Spinal cord (tissue), 10 donors: ENCODE data around the gene ATPAF1. TPM values are rescaled to one million over a fixed set of nuclear protein-coding genes. Genes with fewer than 3 reads are reported as not detected.
"Not testable (repeated sequence)": the region's sequence is repeated elsewhere in the genome, so short reads cannot be mapped to it uniquely, and the experiment has no call there.

Source experiments
- DNase-seq, 6 donors: peaks; one replicate each; pipeline versions ENCODE4 v3.0.0 to v3.0.0-alpha.2; 2013 to 2015; ENCODE audit warnings: low spot score in 6 of 6, low read depth in 4 of 6
- H3K27ac ChIP-seq: one replicate; pipeline ENCODE4 v1.5.1; 2013; ENCODE audit warnings: low read depth, low read length, control low read depth
- H3K27me3 ChIP-seq: one replicate; pipeline ENCODE4 v1.6.1; 2013; ENCODE audit warnings: low read length; ENCODE audit not compliant: control insufficient read depth, insufficient read depth
- H3K36me3 ChIP-seq: one replicate; pipeline ENCODE4 v1.6.1; 2013; ENCODE audit warnings: low read length; ENCODE audit not compliant: control insufficient read depth, insufficient read depth
- H3K4me1 ChIP-seq: one replicate; pipeline ENCODE4 v1.6.1; 2013; ENCODE audit warnings: low read length; ENCODE audit not compliant: control insufficient read depth, insufficient read depth
- H3K4me3 ChIP-seq: one replicate; pipeline ENCODE4 v1.5.1; 2013; ENCODE audit warnings: low read depth, low read length, control low read depth
- H3K9me3 ChIP-seq: one replicate; pipeline ENCODE4 v1.6.1; 2013; ENCODE audit warnings: low read length; ENCODE audit not compliant: control insufficient read depth, insufficient read depth
- WGBS: methylation state at CpG from one replicate; pipeline ENCODE4 v1.1.5; 2013; ENCODE audit warnings: missing lambda C conversion rate; ENCODE audit not compliant: insufficient coverage; 5-methylcytosine and 5-hydroxymethylcytosine counted together
- polyA plus RNA-seq, 2 donors: library from polyadenylated mRNA; unstranded; fragments of 120-200 nt; gene quantifications; one replicate each; pipeline ENCODE4 v1.2.1, GENCODE V29; 2013; ENCODE audit not compliant: insufficient read length in 2 of 2
- total RNA-seq, 2 donors: library from RNA; depleted of rRNA in 1 of 2; stranded (reverse); fragments of 120-200 nt in 1 of 2; fragments of >200 nt in 1 of 2; gene quantifications; one replicate each; pipeline versions ENCODE4 v1.2.3 to v1.2.4, GENCODE V29; 2013 to 2014
- donor health status: healthy.

The ATPAF1 gene
- total and polyA plus RNA-seq, 4 donors: 59.7 to 92.4 (median 80.4) TPM

- Histone ChIP-seq H3K36me3 (peaks cover 5% of the 10 kb centered on the region), H3K27ac (no peak overlapping the region), H3K9me3 (no peaks in the 10 kb centered on the region), H3K4me1 (peaks cover 8% of the 10 kb centered on the region), H3K27me3 (no peaks in the 10 kb centered on the region), H3K4me3 (no peak overlapping the region)
- WGBS: 100% methylated on average over 1 of the region's 1 CpG
- DNase-seq: no peak
Measured at GRCh38 chr1:46670134-46670533, 2.0 kb upstream of the ATPAF1 start.

GRCh38 chr1:46665983-46666382, 2.2 kb downstream of the ATPAF1 start:
- no peak overlapping the region for H3K27ac ChIP-seq
- DNase-seq: no peak
- 0% methylated on average over 1 of the region's 2 CpGs for WGBS
- no peaks in the 10 kb centered on the region for H3K9me3 ChIP-seq
- H3K4me1 ChIP-seq: peaks cover 8% of the 10 kb centered on the region
- H3K27me3 ChIP-seq: no peaks in the 10 kb centered on the region
- H3K36me3 ChIP-seq: peaks cover 12% of the 10 kb centered on the region
- no peak overlapping the region for H3K4me3 ChIP-seq

- H3K27ac ChIP-seq, H3K9me3 ChIP-seq, H3K4me3 ChIP-seq, H3K27me3 ChIP-seq, DNase-seq, H3K4me1 ChIP-seq: not testable (repeated sequence)
- WGBS: no CpG with 5 or more reads among the region's 5 CpGs
- peaks cover 12% of the 10 kb centered on the region for H3K36me3 ChIP-seq
Measured at GRCh38 chr1:46662919-46663318, 5.2 kb downstream of the ATPAF1 start.

- not testable (repeated sequence) for H3K9me3 ChIP-seq, H3K27ac ChIP-seq, DNase-seq, H3K27me3 ChIP-seq, H3K4me1 ChIP-seq, H3K4me3 ChIP-seq
- peaks cover 18% of the 10 kb centered on the region for H3K36me3 ChIP-seq
- 96% methylated on average over 3 of the region's 5 CpGs for WGBS
Measured at GRCh38 chr1:46660116-46660515, 8.0 kb downstream of the ATPAF1 start.

- no peak overlapping the region for H3K4me3 ChIP-seq
- no peaks in the 10 kb centered on the region for H3K27me3 ChIP-seq
- no peak for DNase-seq
- peaks cover 14% of the 10 kb centered on the region for H3K36me3 ChIP-seq
- WGBS: no CpG with 5 or more reads among the region's 2 CpGs
- no peaks in the 10 kb centered on the region for H3K4me1 ChIP-seq
- H3K9me3 ChIP-seq: no peaks in the 10 kb centered on the region
- no peak overlapping the region for H3K27ac ChIP-seq
Measured at GRCh38 chr1:46659307-46659870, 8.8 kb downstream of the ATPAF1 start.

GRCh38 chr1:46657775-46658174, 10.4 kb downstream of the ATPAF1 start:
- Histone ChIP-seq H3K27me3 (no peaks in the 10 kb centered on the region), H3K4me1 (no peaks in the 10 kb centered on the region), H3K9me3 (no peaks in the 10 kb centered on the region), H3K4me3 (no peak overlapping the region), H3K27ac (no peak overlapping the region), H3K36me3 (peaks cover 14% of the 10 kb centered on the region)
- no CpG with 5 or more reads among the region's 1 CpG for WGBS
- DNase-seq: no peak

GRCh38 chr1:46656643-46657042, 11.5 kb downstream of the ATPAF1 start:
- Histone ChIP-seq H3K36me3 (peaks cover 7% of the 10 kb centered on the region), H3K4me3 (no peak overlapping the region), H3K27ac (no peak overlapping the region), H3K9me3 (no peaks in the 10 kb centered on the region), H3K4me1 (no peaks in the 10 kb centered on the region), H3K27me3 (no peaks in the 10 kb centered on the region)
- WGBS: no CpG with 5 or more reads among the region's 2 CpGs
- peak in 1 of 6 donors; percentile 18 for DNase-seq

GRCh38 chr1:46655848-46656247, 12.3 kb downstream of the ATPAF1 start:
- DNase-seq: no peak
- H3K27ac ChIP-seq: no peak overlapping the region
- no peaks in the 10 kb centered on the region for H3K9me3 ChIP-seq
- peaks cover 7% of the 10 kb centered on the region for H3K36me3 ChIP-seq
- no peak overlapping the region for H3K4me3 ChIP-seq
- H3K27me3 ChIP-seq: no peaks in the 10 kb centered on the region
- H3K4me1 ChIP-seq: no peaks in the 10 kb centered on the region

GRCh38 chr1:46654698-46655097, 13.5 kb downstream of the ATPAF1 start:
- not testable (repeated sequence) for H3K9me3 ChIP-seq, H3K4me3 ChIP-seq, H3K27ac ChIP-seq, DNase-seq, H3K4me1 ChIP-seq, H3K27me3 ChIP-seq
- no CpG with 5 or more reads among the region's 2 CpGs for WGBS
- peaks cover 11% of the 10 kb centered on the region for H3K36me3 ChIP-seq

- Histone ChIP-seq H3K4me1 (no peaks in the 10 kb centered on the region), H3K4me3 (no peak overlapping the region), H3K36me3 (peaks cover 16% of the 10 kb centered on the region), H3K27me3 (no peaks in the 10 kb centered on the region), H3K9me3 (peaks cover 8% of the 10 kb centered on the region), H3K27ac (no peak overlapping the region)
- DNase-seq: no peak
- 100% methylated on average over 1 of the region's 1 CpG for WGBS
Measured at GRCh38 chr1:46654012-46654411, 14.2 kb downstream of the ATPAF1 start.
